HEK293 (cell line): ENCODE results near the gene NPAS1.

Experiments used
- BCL11A ChIP-seq: fragments of 450-650 bp; formaldehyde crosslinking; IDR thresholded peaks from 2 replicates; pipeline ENCODE4 v1.5.1; 2016; ENCODE audit warnings: low read depth, missing biosample characterization, missing genetic modification characterization
- FEZF1 ChIP-seq: fragments of 450-650 bp; formaldehyde crosslinking; IDR thresholded peaks from 2 replicates; pipeline ENCODE4 v1.5.1; 2016; ENCODE audit warnings: missing biosample characterization, missing genetic modification characterization
- GLI4 ChIP-seq: fragments of 450-650 bp; formaldehyde crosslinking; IDR thresholded peaks from 2 replicates; pipeline ENCODE4 v1.5.1; 2016; ENCODE audit warnings: missing biosample characterization, missing genetic modification characterization
- KLF10 ChIP-seq: fragments of 450-650 bp; IDR thresholded peaks from 2 replicates; pipeline ENCODE4 v1.5.1; 2018; ENCODE audit warnings: missing biosample characterization, mild to moderate bottlenecking, missing genetic modification characterization
- KLF9 ChIP-seq: fragments of 450-650 bp; formaldehyde crosslinking; IDR thresholded peaks from 2 replicates; pipeline ENCODE4 v1.5.1; 2016; ENCODE audit warnings: missing biosample characterization, missing genetic modification characterization, low read depth
- MZF1 ChIP-seq: fragments of 450-650 bp; formaldehyde crosslinking; IDR thresholded peaks from 2 replicates; pipeline ENCODE4 v1.5.1; 2017; ENCODE audit warnings: missing biosample characterization, missing genetic modification characterization, borderline replicate concordance
- PATZ1 ChIP-seq: fragments of 450-650 bp; formaldehyde crosslinking; IDR thresholded peaks from 2 replicates; pipeline ENCODE4 v1.5.1; 2016; ENCODE audit warnings: missing biosample characterization, missing genetic modification characterization
- PBX3 ChIP-seq: sonication (generic); formaldehyde crosslinking; IDR thresholded peaks from 2 replicates; pipeline ENCODE4 v1.8.1; 2022; ENCODE audit warnings: mild to moderate bottlenecking, moderate library complexity, missing genetic modification reagents
- SCRT1 ChIP-seq: fragments of 450-650 bp; formaldehyde crosslinking; IDR thresholded peaks from 2 replicates; pipeline ENCODE4 v1.5.1; 2016; ENCODE audit warnings: missing biosample characterization, missing genetic modification characterization, borderline replicate concordance
- SP7 ChIP-seq: fragments of 450-650 bp; formaldehyde crosslinking; IDR thresholded peaks from 2 replicates; pipeline ENCODE4 v1.5.1; 2016; ENCODE audit warnings: missing biosample characterization, missing genetic modification characterization
- TCF7L2 ChIP-seq: IDR thresholded peaks from 2 replicates; pipeline ENCODE4 v1.6.1; 2011; ENCODE audit warnings: low read depth, mild to moderate bottlenecking, inconsistent platforms, low read length, moderate library complexity, borderline replicate concordance
- ZBTB17 ChIP-seq: fragments of 450-650 bp; formaldehyde crosslinking; IDR thresholded peaks from 2 replicates; pipeline ENCODE4 v1.5.1; 2016; ENCODE audit warnings: missing biosample characterization, missing genetic modification characterization
- ZNF148 ChIP-seq: fragments of 450-650 bp; formaldehyde crosslinking; IDR thresholded peaks from 2 replicates; pipeline ENCODE4 v1.5.0; 2017; ENCODE audit warnings: missing biosample characterization, missing genetic modification characterization, borderline replicate concordance
- ZNF26 ChIP-seq: fragments of 450-650 bp; formaldehyde crosslinking; IDR thresholded peaks from 2 replicates; pipeline ENCODE4 v1.5.1; 2016; ENCODE audit warnings: missing biosample characterization, missing genetic modification characterization
- ZNF335 ChIP-seq: fragments of 450-650 bp; formaldehyde crosslinking; conservative IDR thresholded peaks from 2 replicates; pipeline ENCODE4 v1.5.1; 2016; ENCODE audit warnings: missing biosample characterization, missing genetic modification characterization
- ZNF341 ChIP-seq: fragments of 450-650 bp; formaldehyde crosslinking; IDR thresholded peaks from 2 replicates; pipeline ENCODE4; 2016; ENCODE audit warnings: low read depth, missing biosample characterization, missing genetic modification characterization
- ZNF433 ChIP-seq: fragments of 450-650 bp; formaldehyde crosslinking; IDR thresholded peaks from 2 replicates; pipeline ENCODE4 v1.5.1; 2016; ENCODE audit warnings: missing biosample characterization, missing genetic modification characterization, low read depth
- ZNF518A ChIP-seq: fragments of 450-650 bp; formaldehyde crosslinking; conservative IDR thresholded peaks from 2 replicates; pipeline ENCODE4 v1.5.1; 2016; ENCODE audit warnings: low read depth, missing biosample characterization, missing genetic modification characterization
- ZNF645 ChIP-seq: fragments of 450-650 bp; formaldehyde crosslinking; IDR thresholded peaks from 2 replicates; pipeline ENCODE4; 2016; ENCODE audit warnings: missing biosample characterization, missing genetic modification characterization
- ZNF670 ChIP-seq: fragments of 450-650 bp; formaldehyde crosslinking; IDR thresholded peaks from 2 replicates; pipeline ENCODE4 v1.5.1; 2016; ENCODE audit warnings: missing biosample characterization, missing genetic modification characterization, low read depth
- ZNF701 ChIP-seq: fragments of 450-650 bp; formaldehyde crosslinking; IDR thresholded peaks from 2 replicates; pipeline ENCODE4 v1.5.1; 2016; ENCODE audit warnings: missing biosample characterization, missing genetic modification characterization
- ZSCAN4 ChIP-seq: fragments of 450-650 bp; formaldehyde crosslinking; IDR thresholded peaks from 2 replicates; pipeline ENCODE4 v1.5.1; 2017; ENCODE audit warnings: missing biosample characterization, missing genetic modification characterization

The NPAS1 gene

GRCh38 chr19:47035127-47036096, 15.8 kb downstream of the NPAS1 start (continued):
- TF ChIP-seq BCL11A (tag by site-specific recombination) = peak; percentile 56; the same call in 1 of the 2 replicates
- no peak for TF ChIP-seq TCF7L2
- no peak for TF ChIP-seq ZNF518A (tag by site-specific recombination)
- TF ChIP-seq SP7 (tag by site-specific recombination) = peak; percentile 70; the same call in 1 of the 2 replicates
- peak; percentile 76 for TF ChIP-seq PATZ1 (tag by site-specific recombination)
- no peak for TF ChIP-seq ZSCAN4 (tag by site-specific recombination)
- TF ChIP-seq PBX3 (CRISPR knock-in tag) = no peak
- no peak for TF ChIP-seq ZNF645 (tag by site-specific recombination)
- TF ChIP-seq ZNF433 (tag by site-specific recombination) = no peak
- no peak for TF ChIP-seq ZNF670
- no peak for TF ChIP-seq FEZF1 (tag by site-specific recombination)
- no peak for TF ChIP-seq ZNF701 (tag by site-specific recombination)
- no peak for TF ChIP-seq ZNF148 (tag by site-specific recombination)
- TF ChIP-seq ZNF341 (tag by site-specific recombination) = no peak
- TF ChIP-seq GLI4 (tag by site-specific recombination) = no peak
- peak; percentile 15; the same call in 1 of the 2 replicates for TF ChIP-seq KLF10 (tag by site-specific recombination)
- no peak for TF ChIP-seq SCRT1 (tag by site-specific recombination)
- TF ChIP-seq KLF9 (tag by site-specific recombination) = peak; percentile 82
- TF ChIP-seq ZBTB17 (tag by site-specific recombination) = peak; percentile 37
- TF ChIP-seq MZF1 (tag by site-specific recombination) = no peak
- no peak for TF ChIP-seq ZNF26 (tag by site-specific recombination)
- peak; percentile 90 for TF ChIP-seq ZNF335 (tag by site-specific recombination)
